Panc1 (cell line): Measurements from ENCODE around the gene SLC9A9. TPM values are rescaled to one million over a fixed set of nuclear protein-coding genes. Genes with fewer than 3 reads are reported as not detected.

Source experiments
- ATAC-seq: fragments of 200-7000 bp; cut with Tn5 transposase; 2 replicates; pipeline ENCODE4 v1.9.1; 2020; ENCODE audit warnings: mild to moderate bottlenecking, moderate library complexity
- BruUV-seq: library from RNA; stranded (reverse); fragments of 400-500 nt; replicated peaks from 2 replicates; lab custom pipeline; 2021; lab: Mats Ljungman, UMichigan
- CTCF ChIA-PET: fragments of 300-600 bp; sonication (Branson Sonifier 250); formaldehyde crosslinking; loops from one replicate; lab custom pipeline; 2022; ENCODE audit warnings: antibody characterized with exemption; lab: Charles Lee
- POLR2A ChIA-PET: fragments of 300-600 bp; sonication (Branson Sonifier 250); formaldehyde crosslinking; loops from one replicate; lab custom pipeline; 2022; ENCODE audit warnings: antibody characterized with exemption; lab: Charles Lee
- DNase-seq: peaks from one replicate; pipeline ENCODE4 v3.0.0-alpha.2; 2010; ENCODE audit warnings: low read depth, low spot score
- H3K27ac ChIP-seq: 2 replicates; pipeline ENCODE4 v1.5.1; 2011; ENCODE audit warnings: mild to moderate bottlenecking, low read length, inconsistent platforms
- H3K27me3 ChIP-seq: fragments of 200-500 bp; sonication (Bioruptor generic); 2 replicates; pipeline ENCODE4 v1.6.0; 2014; ENCODE audit warnings: low read length, inconsistent platforms; ENCODE audit not compliant: control insufficient read depth, insufficient read depth
- H3K36me3 ChIP-seq: fragments of 200-500 bp; sonication (Bioruptor generic); 2 replicates; pipeline ENCODE4 v1.5.1; 2014; ENCODE audit warnings: inconsistent platforms, mild to moderate bottlenecking, low read length, moderate library complexity; ENCODE audit not compliant: control insufficient read depth, insufficient read depth
- H3K4me1 ChIP-seq: 2 replicates; pipeline ENCODE4 v1.5.1; 2011; ENCODE audit warnings: inconsistent platforms, mild to moderate bottlenecking, low read length, moderate library complexity; ENCODE audit not compliant: control insufficient read depth, insufficient read depth
- H3K4me3 ChIP-seq, 2 experiments: 2 replicates each; pipeline ENCODE4 v1.5.1; 2011 to 2012; ENCODE audit warnings: low read depth in 2 of 2, low read length in 2 of 2, mild to moderate bottlenecking in 2 of 2, inconsistent platforms in 1 of 2, moderate library complexity in 1 of 2
- H3K9me3 ChIP-seq: fragments of 200-500 bp; sonication (Bioruptor generic); 2 replicates; pipeline ENCODE4 v1.5.1; 2014; ENCODE audit warnings: low read depth, mild to moderate bottlenecking, inconsistent platforms, low read length, moderate library complexity; ENCODE audit not compliant: control insufficient read depth, insufficient read depth
- CTCF ChIP-seq: fragments of 450-650 bp; IDR thresholded peaks from 2 replicates; pipeline ENCODE4 v1.5.1; 2017; ENCODE audit warnings: mild to moderate bottlenecking
- POLR2AphosphoS5 ChIP-seq: IDR thresholded peaks from 2 replicates; pipeline ENCODE4 v1.6.1; 2012; ENCODE audit warnings: mild to moderate bottlenecking, low read depth, low read length, moderate library complexity
- SIN3A ChIP-seq: IDR thresholded peaks from 2 replicates; pipeline ENCODE4 v1.6.1; 2012; ENCODE audit warnings: low read depth, mild to moderate bottlenecking, low read length, moderate library complexity, borderline replicate concordance; ENCODE audit not compliant: insufficient read depth
- TCF7L2 ChIP-seq: IDR thresholded peaks from 2 replicates; pipeline ENCODE4 v1.6.1; 2011; ENCODE audit warnings: mild to moderate bottlenecking, low read depth, low read length, inconsistent platforms
- in situ Hi-C: cut with HindIII; loops from 2 replicates; pipeline ENCODE4 v1.10.0; 2016; ENCODE audit warnings: low sequenced_read_pairs, low pct_unique_long_range_greater_than_20kb
- intact Hi-C: fragments of 100-400 bp; cut with micrococcal nuclease; formaldehyde crosslinking; loops from one replicate; pipeline ENCODE4 v1.10.0; 2022; ENCODE audit not compliant: unreplicated experiment
- total RNA-seq: library from RNA; stranded (reverse); gene quantifications from one replicate; pipeline ENCODE4 v1.2.1, GENCODE V29; 2021; ENCODE audit not compliant: unreplicated experiment
- TF ChIP-seq, protein P1 (sequence below), 2 experiments: IDR thresholded peaks; 2 replicates each; pipeline ENCODE4 v1.6.1; 2011 to 2012; ENCODE audit warnings: low read depth in 2 of 2, control low read depth in 1 of 2, low read length in 1 of 2, mild to moderate bottlenecking in 1 of 2, moderate library complexity in 1 of 2; ENCODE audit not compliant: insufficient read depth in 1 of 2

The SLC9A9 gene
- total RNA-seq, 1 experiment from 2014 or later, result not detected

GRCh38 chr3:143255739-143256138 is 592.5 kb downstream of the SLC9A9 start:
- ATAC-seq (no peak), DNase-seq (no peak)
- Histone ChIP-seq H3K36me3 (no peaks in the 10 kb centered on the region), H3K9me3 (no peaks in the 10 kb centered on the region), H3K4me3 (no peak overlapping the region), H3K27me3 (no peaks in the 10 kb centered on the region; the same call in 1 of the 2 replicates), H3K27ac (no peak overlapping the region), H3K4me1 (no peaks in the 10 kb centered on the region)
- in situ Hi-C loops (no loop called here), intact Hi-C loops (no loop called here)
- TF ChIP-seq SIN3A (no peak), POLR2AphosphoS5 (no peak), CTCF (no peak), TCF7L2 (no peak)
- TF ChIP-seq, protein P1, sequence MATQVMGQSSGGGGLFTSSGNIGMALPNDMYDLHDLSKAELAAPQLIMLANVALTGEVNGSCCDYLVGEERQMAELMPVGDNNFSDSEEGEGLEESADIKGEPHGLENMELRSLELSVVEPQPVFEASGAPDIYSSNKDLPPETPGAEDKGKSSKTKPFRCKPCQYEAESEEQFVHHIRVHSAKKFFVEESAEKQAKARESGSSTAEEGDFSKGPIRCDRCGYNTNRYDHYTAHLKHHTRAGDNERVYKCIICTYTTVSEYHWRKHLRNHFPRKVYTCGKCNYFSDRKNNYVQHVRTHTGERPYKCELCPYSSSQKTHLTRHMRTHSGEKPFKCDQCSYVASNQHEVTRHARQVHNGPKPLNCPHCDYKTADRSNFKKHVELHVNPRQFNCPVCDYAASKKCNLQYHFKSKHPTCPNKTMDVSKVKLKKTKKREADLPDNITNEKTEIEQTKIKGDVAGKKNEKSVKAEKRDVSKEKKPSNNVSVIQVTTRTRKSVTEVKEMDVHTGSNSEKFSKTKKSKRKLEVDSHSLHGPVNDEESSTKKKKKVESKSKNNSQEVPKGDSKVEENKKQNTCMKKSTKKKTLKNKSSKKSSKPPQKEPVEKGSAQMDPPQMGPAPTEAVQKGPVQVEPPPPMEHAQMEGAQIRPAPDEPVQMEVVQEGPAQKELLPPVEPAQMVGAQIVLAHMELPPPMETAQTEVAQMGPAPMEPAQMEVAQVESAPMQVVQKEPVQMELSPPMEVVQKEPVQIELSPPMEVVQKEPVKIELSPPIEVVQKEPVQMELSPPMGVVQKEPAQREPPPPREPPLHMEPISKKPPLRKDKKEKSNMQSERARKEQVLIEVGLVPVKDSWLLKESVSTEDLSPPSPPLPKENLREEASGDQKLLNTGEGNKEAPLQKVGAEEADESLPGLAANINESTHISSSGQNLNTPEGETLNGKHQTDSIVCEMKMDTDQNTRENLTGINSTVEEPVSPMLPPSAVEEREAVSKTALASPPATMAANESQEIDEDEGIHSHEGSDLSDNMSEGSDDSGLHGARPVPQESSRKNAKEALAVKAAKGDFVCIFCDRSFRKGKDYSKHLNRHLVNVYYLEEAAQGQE (IDR thresholded peaks at IDR 0.05; ENCODE audit: insufficient read depth in 1 of 2, low read depth in 2 of 2, low read length in 1 of 2), result no peak
- POLR2A ChIA-PET, result no interaction called here
- BruUV-seq, result no TSS peak
- CTCF ChIA-PET, result no interaction called here

DNA sequence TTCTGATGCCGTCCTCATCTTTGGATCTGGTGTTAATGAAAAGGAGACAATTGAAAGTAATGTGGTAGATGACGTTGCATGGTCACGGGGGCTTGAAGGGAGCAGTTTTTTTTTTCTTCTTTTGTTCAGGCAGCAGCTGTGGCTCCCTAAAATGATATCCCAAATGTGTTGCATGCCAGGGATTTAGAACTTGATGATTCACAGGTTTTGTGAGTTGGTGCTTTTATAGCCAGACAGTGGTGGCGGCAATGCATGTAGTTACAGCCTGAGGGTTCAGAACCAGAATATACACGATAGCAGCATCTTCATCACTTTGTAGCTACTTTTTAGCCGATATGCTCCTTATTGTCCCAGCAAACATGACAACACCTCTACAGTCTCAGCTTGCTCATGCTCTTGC is 595.3 kb downstream of the SLC9A9 start:
- no TSS peak for BruUV-seq
- ChIA-PET POLR2A (no interaction called here), CTCF (no interaction called here)
- Histone ChIP-seq H3K36me3 (no peaks in the 10 kb centered on the region), H3K9me3 (no peaks in the 10 kb centered on the region), H3K27me3 (peaks cover 4% of the 10 kb centered on the region), H3K27ac (no peak overlapping the region), H3K4me3 (no peak overlapping the region), H3K4me1 (no peaks in the 10 kb centered on the region)
- no peak for DNase-seq
- TF ChIP-seq TCF7L2 (no peak), SIN3A (no peak), CTCF (no peak), POLR2AphosphoS5 (no peak)
- TF ChIP-seq, protein P1 (IDR thresholded peaks at IDR 0.05; ENCODE audit: insufficient read depth in 1 of 2, low read depth in 2 of 2, low read length in 1 of 2), result no peak
- in situ Hi-C loops (no loop called here), intact Hi-C loops (no loop called here)
- ATAC-seq, result no peak
